ENCODE data around the gene ASZ1.

- no peak for TF ChIP-seq CTCF (IDR thresholded peaks at IDR 0.05)
- no peak for TF ChIP-seq SIN3A (IDR thresholded peaks at IDR 0.05; ENCODE audit: borderline replicate concordance, insufficient read depth, low read depth, low read length)
- no peak for TF ChIP-seq POLR2AphosphoS5 (IDR thresholded peaks at IDR 0.05; ENCODE audit: low read depth, low read length)
These were observed 15.8 kb downstream of the ASZ1 start for GRCh38 chr7:117411539-117411938.

Measured in Panc1 (cell line).